Smooth muscle cell (in vitro differentiated cells): ENCODE data around the gene AGO1. TPM values are rescaled to one million over a fixed set of nuclear protein-coding genes. Genes with fewer than 3 reads are reported as not detected.

Experiments used
- DNase-seq: peaks from one replicate; lab custom pipeline; 2025; ENCODE audit not compliant: unreplicated experiment; lab: John Stamatoyannopoulos, UW
- H2AFZ ChIP-seq: fragments of 200-600 bp; sonication (generic); 2 replicates; pipeline ENCODE4 v1.6.0; 2016; ENCODE audit warnings: antibody characterized with exemption, low read depth, mild to moderate bottlenecking
- H3F3A ChIP-seq: fragments of 200-600 bp; sonication (generic); 2 replicates; pipeline ENCODE4 v1.6.0; 2017; ENCODE audit warnings: antibody characterized with exemption, low read depth
- H3K27ac ChIP-seq: fragments of 200-600 bp; sonication (generic); 2 replicates; pipeline ENCODE4 v1.5.1; 2016; ENCODE audit warnings: low read depth, mild to moderate bottlenecking
- H3K27me3 ChIP-seq: fragments of 200-600 bp; sonication (generic); 2 replicates; pipeline ENCODE4 v1.6.1; 2016; ENCODE audit warnings: low read depth, mild to moderate bottlenecking
- H3K36me3 ChIP-seq: fragments of 200-600 bp; sonication (generic); 2 replicates; pipeline ENCODE4 v1.5.1; 2016; ENCODE audit warnings: low read depth
- H3K4me1 ChIP-seq: fragments of 200-600 bp; sonication (generic); 2 replicates; pipeline ENCODE4 v1.5.1; 2016; ENCODE audit warnings: low read depth
- H3K4me2 ChIP-seq: fragments of 200-600 bp; sonication (generic); 2 replicates; pipeline ENCODE4 v1.6.0; 2016; ENCODE audit warnings: mild to moderate bottlenecking
- H3K4me3 ChIP-seq: fragments of 200-600 bp; sonication (generic); 2 replicates; pipeline ENCODE4 v1.5.1; 2016; ENCODE audit warnings: mild to moderate bottlenecking
- H3K79me2 ChIP-seq: fragments of 200-600 bp; sonication (generic); 2 replicates; pipeline ENCODE4 v1.6.0; 2016; ENCODE audit warnings: low read depth, mild to moderate bottlenecking
- H3K9ac ChIP-seq: fragments of 200-600 bp; sonication (generic); 2 replicates; pipeline ENCODE4 v1.6.0; 2016; ENCODE audit warnings: low read depth
- H3K9me3 ChIP-seq: fragments of 200-600 bp; sonication (generic); replicated peaks from 2 replicates; pipeline ENCODE4 v1.5.1; 2016; ENCODE audit warnings: low read depth
- H4K20me1 ChIP-seq: fragments of 200-600 bp; sonication (generic); 2 replicates; pipeline ENCODE4 v1.6.0; 2016; ENCODE audit warnings: low read depth
- WGBS: methylation state at CpG from one replicate; pipeline ENCODE4 v1.1.7; 2016; ENCODE audit warnings: low lambda C conversion rate; 5-methylcytosine and 5-hydroxymethylcytosine counted together
- polyA plus RNA-seq: library from polyadenylated mRNA; unstranded; fragments of >200 nt; fragmentation: Nextera tagmentation; extraction: Ambion mirVana; gene quantifications from 2 replicates; pipeline ENCODE4 v1.2.1, GENCODE V29; 2016
- total RNA-seq: library from RNA; depleted of rRNA; stranded (reverse); fragments of >200 nt; gene quantifications from 2 replicates; pipeline ENCODE4 v1.2.3, GENCODE V29; 2014
- TF ChIP-seq, protein P1 (sequence below): fragments of 200-600 bp; sonication (generic); IDR thresholded peaks from 2 replicates; pipeline ENCODE4 v1.5.1; 2017; ENCODE audit warnings: borderline replicate concordance, mild to moderate bottlenecking, antibody characterized with exemption; ENCODE audit not compliant: insufficient read depth, poor library complexity, severe bottlenecking

Gene AGO1
- total and polyA plus RNA-seq, 2 experiments from 2014 or later: 4.9 to 10.8 TPM

DNA sequence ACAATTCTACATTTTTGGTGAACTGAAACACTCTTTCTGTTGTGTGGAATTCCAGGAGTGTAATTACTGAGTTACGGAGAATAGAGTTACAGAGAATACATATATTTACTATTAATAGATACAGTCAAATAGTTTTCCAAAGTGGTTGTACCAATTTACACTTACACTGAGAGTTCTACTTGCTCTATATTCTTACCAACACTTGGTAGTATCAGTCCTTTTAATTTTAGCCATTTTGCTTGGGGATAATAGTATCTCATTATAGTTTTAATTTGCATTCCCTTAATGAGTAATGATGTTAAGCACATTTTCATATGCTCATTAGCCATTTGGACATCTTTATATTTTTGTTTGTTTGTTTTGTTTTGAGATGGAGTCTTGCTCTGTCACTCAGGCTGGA, 46.3 kb upstream of the AGO1 start:
- Histone ChIP-seq H3K36me3 (peaks cover 9% of the 10 kb centered on the region), H3K4me3 (no peak overlapping the region), H3K9ac (no peak overlapping the region), H3K27me3 (no peaks in the 10 kb centered on the region), H4K20me1 (no peaks in the 10 kb centered on the region), H3K27ac (no peak overlapping the region), H2AFZ (no peak overlapping the region), H3K4me1 (no peaks in the 10 kb centered on the region), H3K79me2 (no peaks in the 10 kb centered on the region), H3F3A (no peaks in the 10 kb centered on the region), H3K9me3 (no peaks in the 10 kb centered on the region), H3K4me2 (no peak overlapping the region)
- WGBS: 100% methylated on average over 1 of the region's 1 CpG
- DNase-seq: no peak
- TF ChIP-seq, protein P1, sequence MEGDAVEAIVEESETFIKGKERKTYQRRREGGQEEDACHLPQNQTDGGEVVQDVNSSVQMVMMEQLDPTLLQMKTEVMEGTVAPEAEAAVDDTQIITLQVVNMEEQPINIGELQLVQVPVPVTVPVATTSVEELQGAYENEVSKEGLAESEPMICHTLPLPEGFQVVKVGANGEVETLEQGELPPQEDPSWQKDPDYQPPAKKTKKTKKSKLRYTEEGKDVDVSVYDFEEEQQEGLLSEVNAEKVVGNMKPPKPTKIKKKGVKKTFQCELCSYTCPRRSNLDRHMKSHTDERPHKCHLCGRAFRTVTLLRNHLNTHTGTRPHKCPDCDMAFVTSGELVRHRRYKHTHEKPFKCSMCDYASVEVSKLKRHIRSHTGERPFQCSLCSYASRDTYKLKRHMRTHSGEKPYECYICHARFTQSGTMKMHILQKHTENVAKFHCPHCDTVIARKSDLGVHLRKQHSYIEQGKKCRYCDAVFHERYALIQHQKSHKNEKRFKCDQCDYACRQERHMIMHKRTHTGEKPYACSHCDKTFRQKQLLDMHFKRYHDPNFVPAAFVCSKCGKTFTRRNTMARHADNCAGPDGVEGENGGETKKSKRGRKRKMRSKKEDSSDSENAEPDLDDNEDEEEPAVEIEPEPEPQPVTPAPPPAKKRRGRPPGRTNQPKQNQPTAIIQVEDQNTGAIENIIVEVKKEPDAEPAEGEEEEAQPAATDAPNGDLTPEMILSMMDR: no peak

DNA sequence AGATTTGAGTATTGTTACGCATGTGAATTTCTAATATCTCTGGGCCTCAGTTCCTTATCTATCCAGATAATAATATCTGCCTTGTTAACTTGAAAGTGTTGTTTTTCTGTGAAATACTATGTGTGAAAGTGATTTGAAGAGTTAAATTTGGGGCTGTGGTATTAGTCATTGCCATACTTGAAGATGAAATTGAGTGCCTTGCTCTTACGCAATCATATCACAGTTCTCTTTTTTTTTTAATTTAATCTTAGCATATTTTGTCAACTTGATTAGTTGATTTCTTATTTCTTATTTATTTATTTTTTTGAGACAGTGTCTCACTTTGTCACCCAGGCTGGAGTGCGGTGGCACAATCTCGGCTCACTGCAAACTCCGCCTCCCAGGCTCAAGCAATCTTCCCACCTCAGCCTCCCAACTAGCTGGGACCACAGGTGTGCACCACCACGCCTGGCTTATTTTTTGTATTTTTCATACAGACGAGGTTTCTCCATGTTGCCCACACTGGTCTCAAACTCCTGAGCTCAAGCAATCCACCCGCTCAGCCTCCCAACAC, 44.2 kb upstream of the AGO1 start:
- Histone ChIP-seq H3K4me1 (no peaks in the 10 kb centered on the region), H3F3A (no peaks in the 10 kb centered on the region), H3K4me3 (no peak overlapping the region), H2AFZ (no peak overlapping the region), H4K20me1 (no peaks in the 10 kb centered on the region), H3K9me3 (no peaks in the 10 kb centered on the region), H3K9ac (no peak overlapping the region), H3K79me2 (no peaks in the 10 kb centered on the region), H3K27me3 (no peaks in the 10 kb centered on the region), H3K4me2 (no peak overlapping the region), H3K27ac (no peak overlapping the region), H3K36me3 (peaks cover 19% of the 10 kb centered on the region)
- over 99% methylated on average over 8 of the region's 8 CpGs for WGBS
- no peak for DNase-seq
- TF ChIP-seq, protein P1: no peak

DNA sequence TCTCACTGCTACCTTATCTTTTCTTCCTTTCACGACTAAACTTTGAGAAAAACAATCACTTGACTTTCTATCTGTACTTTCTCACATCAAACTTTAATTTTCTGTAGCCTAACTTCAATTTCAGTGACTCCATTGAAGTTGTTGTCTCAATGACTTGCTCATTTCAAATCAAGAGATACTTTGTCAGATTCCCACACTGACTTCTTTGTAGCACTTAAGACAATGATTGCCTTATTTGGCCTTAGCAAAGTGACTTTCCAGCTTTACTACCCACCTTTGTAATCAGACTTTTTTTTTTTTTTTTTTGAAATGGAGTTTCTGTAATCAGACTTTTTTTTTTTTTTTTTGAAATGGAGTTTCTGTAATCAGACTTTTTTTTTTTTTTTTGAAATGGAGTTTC, 38.2 kb upstream of the AGO1 start:
- no peak overlapping the region for H2AFZ ChIP-seq
- DNase-seq: no peak
- TF ChIP-seq, protein P1: no peak

DNA sequence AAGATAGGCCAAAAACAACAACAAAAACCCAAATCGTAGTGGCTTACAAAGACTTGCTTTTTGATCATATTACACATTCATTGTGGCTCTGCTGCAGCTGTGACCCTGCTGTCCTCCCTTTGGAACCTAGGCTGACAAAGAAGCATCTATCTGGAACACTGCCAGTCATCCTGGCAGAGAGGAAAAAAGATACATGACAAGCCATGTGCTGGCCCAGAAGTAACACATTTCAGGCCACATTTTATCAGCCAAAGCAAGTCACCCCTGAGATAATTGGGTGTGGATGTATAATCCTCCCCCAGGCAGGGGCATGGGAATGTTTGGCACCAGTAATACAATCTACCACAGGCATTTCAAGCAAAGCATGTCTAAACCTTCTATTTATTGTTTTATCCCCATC, 37.2 kb upstream of the AGO1 start:
- 97% methylated on average over 1 of the region's 1 CpG for WGBS
- TF ChIP-seq, protein P1: no peak
- H3K9ac ChIP-seq: no peak overlapping the region

More for the DNA sequence above, 38.2 kb upstream of the AGO1 start:
- no peak overlapping the region for H3K4me2 ChIP-seq
- peaks cover 10% of the 10 kb centered on the region for H3K36me3 ChIP-seq
- H3K9me3 ChIP-seq: no peaks in the 10 kb centered on the region
- no peak overlapping the region for H3K4me3 ChIP-seq
- H3K27ac ChIP-seq: no peak overlapping the region
- WGBS: 96% methylated on average over 1 of the region's 1 CpG
- H3K4me1 ChIP-seq: no peaks in the 10 kb centered on the region
- no peak overlapping the region for H3K9ac ChIP-seq
- H3K79me2 ChIP-seq: no peaks in the 10 kb centered on the region
- no peaks in the 10 kb centered on the region for H4K20me1 ChIP-seq
- H3K27me3 ChIP-seq: no peaks in the 10 kb centered on the region
- H3F3A ChIP-seq: no peaks in the 10 kb centered on the region

More for the DNA sequence above, 37.2 kb upstream of the AGO1 start:
- Histone ChIP-seq H4K20me1 (no peaks in the 10 kb centered on the region), H3K27me3 (no peaks in the 10 kb centered on the region), H3F3A (no peaks in the 10 kb centered on the region), H3K4me1 (no peaks in the 10 kb centered on the region), H3K27ac (no peak overlapping the region), H3K9me3 (no peaks in the 10 kb centered on the region), H3K4me2 (no peak overlapping the region), H2AFZ (no peak overlapping the region), H3K79me2 (no peaks in the 10 kb centered on the region), H3K4me3 (no peak overlapping the region), H3K36me3 (peaks cover 10% of the 10 kb centered on the region)
- DNase-seq: no peak
